ENCODE results near the gene HCCS. TPM values are rescaled to one million over a fixed set of nuclear protein-coding genes. Genes with fewer than 3 reads are reported as not detected.

The HCCS gene
- total and polyA plus RNA-seq, 2 of the 13 experiments (the other 11 are each of a cell fraction or from before 2014, with no cell fraction given): 15.4 to 16.7 TPM

GRCh38 chrX:11171956-11172355 lies 60.8 kb downstream of the HCCS start (continued):
- TF ChIP-seq SNAPC4 (CRISPR knock-in tag; IDR thresholded peaks at IDR 0.05) (no peak), ZNF121 (CRISPR knock-in tag; IDR thresholded peaks at IDR 0.05) (no peak)

- H3K27ac ChIP-seq (ENCODE audit: extremely low read length, insufficient read depth, low read length): no peak overlapping the region
- no peak overlapping the region for H3K4me2 ChIP-seq (ENCODE audit: low read depth, low read length)
- H2AFZ ChIP-seq (ENCODE audit: low read length): no peak overlapping the region
- H3K9ac ChIP-seq (ENCODE audit: insufficient read depth, low read depth, low read length): no peak overlapping the region
- ATAC-seq: no peak
- no peaks in the 10 kb centered on the region for H3K79me2 ChIP-seq (ENCODE audit: insufficient read depth, low read length)
- 28% methylated on average over 4 of the region's 4 CpGs for WGBS (ENCODE audit: low lambda C conversion rate)
- in situ Hi-C loops (cut with HindIII; ENCODE audit: extremely low pct_ligation_motif_present, low pct_unique_long_range_greater_than_20kb) (no loop called here), intact Hi-C loops (cut with micrococcal nuclease; ENCODE audit: unreplicated experiment) (no loop called here)
- H3K9me3 ChIP-seq (ENCODE audit: low read length): no peaks in the 10 kb centered on the region
- no peaks in the 10 kb centered on the region for H4K20me1 ChIP-seq (ENCODE audit: insufficient read depth, low read length)
- FAIRE-seq: no peak
- POLR2A ChIA-PET: no interaction called here
- H3K36me3 ChIP-seq (replicated peaks in 1 of 2; ENCODE audit: control insufficient read depth in 1 of 2, insufficient read depth in 2 of 2, low read length in 2 of 2): no peaks in the 10 kb centered on the region
- no peaks in the 10 kb centered on the region for H3K27me3 ChIP-seq (ENCODE audit: control insufficient read depth in 1 of 2, insufficient read depth in 2 of 2, low read length in 2 of 2)
- DNase-seq (ENCODE audit: low spot score): no peak
- no TSS peak for BruUV-seq (replicated peaks)
- CTCF ChIA-PET (ENCODE audit: low intra/inter-chr PET ratio, low total read pairs): no interaction called here
- H3K4me1 ChIP-seq (ENCODE audit: insufficient read depth, low read length): no peaks in the 10 kb centered on the region
- no peak overlapping the region for H3K4me3 ChIP-seq (replicated peaks in 1 of 3; ENCODE audit: insufficient read depth in 1 of 3, low read depth in 2 of 3, low read length in 3 of 3)
- TF ChIP-seq ZNF256 (CRISPR knock-in tag; conservative IDR thresholded peaks at IDR 0.05): no peak
- no peak for TF ChIP-seq ELK4 (CRISPR knock-in tag; IDR thresholded peaks at IDR 0.05; ENCODE audit: borderline replicate concordance)
- no peak for TF ChIP-seq ARID2 (CRISPR knock-in tag; IDR thresholded peaks at IDR 0.05; ENCODE audit: borderline replicate concordance)
- TF ChIP-seq TIGD3 (CRISPR knock-in tag; IDR thresholded peaks at IDR 0.05; ENCODE audit: borderline replicate concordance): no peak
- no peak for TF ChIP-seq NR2F1 (CRISPR knock-in tag; IDR thresholded peaks at IDR 0.05)
- no peak for TF ChIP-seq ZNF460 (CRISPR knock-in tag; IDR thresholded peaks at IDR 0.05; ENCODE audit: borderline replicate concordance)
- TF ChIP-seq SMAD3 (CRISPR knock-in tag; IDR thresholded peaks at IDR 0.05): no peak
- TF ChIP-seq ZNF800 (CRISPR knock-in tag; IDR thresholded peaks at IDR 0.05): no peak
- no peak for TF ChIP-seq ZZZ3 (CRISPR knock-in tag; IDR thresholded peaks at IDR 0.05; ENCODE audit: borderline replicate concordance)
- no peak for TF ChIP-seq TAF1 (CRISPR knock-in tag; IDR thresholded peaks at IDR 0.05)
- no peak for TF ChIP-seq GABPB1 (CRISPR knock-in tag; IDR thresholded peaks at IDR 0.05)
- no peak for TF ChIP-seq GATAD2A (CRISPR knock-in tag; IDR thresholded peaks at IDR 0.05)
- TF ChIP-seq DPF2 (CRISPR knock-in tag; IDR thresholded peaks at IDR 0.05; ENCODE audit: borderline replicate concordance, low read depth): no peak
Measured at GRCh38 chrX:11172415-11172814, 61.3 kb downstream of the HCCS start.

Measured in HepG2 (cell line).